ENCODE measurements around the gene MFSD1. TPM values are rescaled to one million over a fixed set of nuclear protein-coding genes. Genes with fewer than 3 reads are reported as not detected.

MFSD1 gene
- total and polyA plus RNA-seq, 2 of the 4 experiments (the other 2 are of a cell fraction) = 50.4 to 64.2 TPM

DNA sequence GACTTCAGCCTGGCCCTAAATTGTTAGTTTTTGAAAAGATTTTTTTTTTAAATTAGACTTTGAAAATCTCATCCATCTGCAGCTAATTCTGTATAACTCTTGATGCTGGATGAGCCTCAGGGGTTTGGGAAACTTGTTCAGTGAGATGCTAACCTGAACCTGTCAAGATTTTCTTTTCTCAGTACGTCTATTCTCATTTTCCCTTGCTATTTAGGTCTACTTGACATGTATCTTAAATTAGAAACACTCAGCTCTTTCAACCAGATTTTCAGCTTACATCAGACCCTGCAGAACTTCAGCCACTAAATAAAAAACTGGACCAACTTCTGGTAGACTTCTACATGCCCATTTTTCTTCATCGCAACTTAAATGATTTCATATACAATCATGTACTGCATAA, 61.4 kb downstream of the MFSD1 start:
- Histone ChIP-seq H3K9ac (ENCODE audit: low read depth, low read length) (no peak overlapping the region), H3K79me1 (ENCODE audit: low read depth in 1 of 2, low read length in 2 of 2) (no peaks in the 10 kb centered on the region), H3K4me1 (ENCODE audit: control insufficient read depth, insufficient read depth, low read length) (no peaks in the 10 kb centered on the region), H3K27ac (ENCODE audit: insufficient read depth, low read length) (no peak overlapping the region), H3K23ac (ENCODE audit: low read depth, low read length) (no peak overlapping the region), H3K27me3 (ENCODE audit: control insufficient read depth, insufficient read depth, low read length) (0 out of 2 replicates have a peak, but pooled peaks cover 1% of the 10 kb centered on the region), H3K14ac (replicated peaks; ENCODE audit: low read depth, low read length) (no peak overlapping the region), H2AK5ac (ENCODE audit: low read depth, low read length) (no peak overlapping the region), H4K8ac (ENCODE audit: low read depth in 2 of 2, low read length in 2 of 2) (no peak overlapping the region), H4K91ac (ENCODE audit: insufficient read depth, low read depth, low read length) (no peak overlapping the region), H4K5ac (ENCODE audit: low read depth, low read length) (no peak overlapping the region), H3K4me3 (ENCODE audit: insufficient read depth, low read depth, low read length) (no peak overlapping the region), H3K9me1 (ENCODE audit: insufficient read depth, low read length) (no peaks in the 10 kb centered on the region), H2BK15ac (ENCODE audit: low read depth, low read length) (no peak overlapping the region), H2BK120ac (ENCODE audit: low read depth, low read length) (no peak overlapping the region), H2BK20ac (ENCODE audit: low read depth, low read length) (no peak overlapping the region), H3K36me3 (ENCODE audit: control insufficient read depth, insufficient read depth, low read length) (no peaks in the 10 kb centered on the region), H2AK9ac (replicated peaks; ENCODE audit: low read depth, low read length, poor library complexity) (no peak overlapping the region), H3K18ac (ENCODE audit: low read depth, low read length) (no peak overlapping the region), H2BK5ac (ENCODE audit: low read depth, low read length, poor library complexity, severe bottlenecking) (no peak overlapping the region), H2AFZ (replicated peaks; ENCODE audit: low read length, poor library complexity) (no peak overlapping the region), H3K9me3 (ENCODE audit: control insufficient read depth, insufficient read depth, low read length) (no peaks in the 10 kb centered on the region), H4K20me1 (ENCODE audit: insufficient read depth, low read length) (no peaks in the 10 kb centered on the region), H3K56ac (ENCODE audit: extremely low read depth, insufficient read depth, low read length) (no peak overlapping the region), H3K4ac (ENCODE audit: low read depth, low read length) (no peak overlapping the region), H3K4me2 (ENCODE audit: low read depth, low read length) (no peak overlapping the region)
- no peak for ATAC-seq (ENCODE audit: low read depth)
- in situ Hi-C loops (cut with MboI; ENCODE audit: low sequenced_read_pairs) = no loop called here
- intact Hi-C loops (cut with micrococcal nuclease) = no loop called here
- DNase-seq = no peak
- ChIA-PET POLR2A (ENCODE audit: unreplicated experiment) (no interaction called here), CTCF (interaction anchor here (0.9 to 1.2 kb wide), 2 partner anchors 16 to 19 kb away, joined by 3 to 6 read pairs; no protein-coding TSS in a partner anchor)
- dilution Hi-C loops (cut with HindIII; ENCODE audit: low sequenced_read_pairs, unreplicated experiment) = no loop called here
- BruUV-seq (replicated peaks) = no TSS peak
- 20% methylated on average over 1 of the region's 2 CpGs; no CpG with 5 or more reads in 1 of the 2 experiments for WGBS, 2 experiments (ENCODE audit: extremely low coverage in 2 of 2, insufficient read length in 1 of 2)
- no peak for TF ChIP-seq RCOR1 (IDR thresholded peaks at IDR 0.05; ENCODE audit: insufficient replicate concordance, low read length)
- TF ChIP-seq POLR2A (IDR thresholded peaks at IDR 0.05; ENCODE audit: low read depth, low read length) = no peak
- TF ChIP-seq, protein P1, sequence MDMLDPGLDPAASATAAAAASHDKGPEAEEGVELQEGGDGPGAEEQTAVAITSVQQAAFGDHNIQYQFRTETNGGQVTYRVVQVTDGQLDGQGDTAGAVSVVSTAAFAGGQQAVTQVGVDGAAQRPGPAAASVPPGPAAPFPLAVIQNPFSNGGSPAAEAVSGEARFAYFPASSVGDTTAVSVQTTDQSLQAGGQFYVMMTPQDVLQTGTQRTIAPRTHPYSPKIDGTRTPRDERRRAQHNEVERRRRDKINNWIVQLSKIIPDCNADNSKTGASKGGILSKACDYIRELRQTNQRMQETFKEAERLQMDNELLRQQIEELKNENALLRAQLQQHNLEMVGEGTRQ (IDR thresholded peaks at IDR 0.05; ENCODE audit: low read depth, low read length) = no peak
- no peak for TF ChIP-seq NFE2L2 (IDR thresholded peaks at IDR 0.05; ENCODE audit: low read depth, low read length)
- TF ChIP-seq MAFK (IDR thresholded peaks at IDR 0.05; ENCODE audit: low read depth, low read length) = no peak
- no peak for TF ChIP-seq RFX5 (IDR thresholded peaks at IDR 0.05; ENCODE audit: low read depth, low read length)
- TF ChIP-seq SMC3 (IDR thresholded peaks at IDR 0.05; ENCODE audit: low read depth, low read length) = no peak

Measured in IMR-90 (cell line).